HepG2 (cell line): ENCODE results near the gene AMZ1. TPM values are rescaled to one million over a fixed set of nuclear protein-coding genes. Genes with fewer than 3 reads are reported as not detected.

Source experiments
- ARHGAP35 ChIP-seq: sonication (generic); formaldehyde crosslinking; IDR thresholded peaks from 2 replicates; pipeline ENCODE4 v1.9.0; 2022; ENCODE audit warnings: mild to moderate bottlenecking, inconsistent platforms, moderate library complexity, missing genetic modification reagents, borderline replicate concordance
- ATF2 ChIP-seq: sonication (generic); formaldehyde crosslinking; IDR thresholded peaks from 2 replicates; pipeline ENCODE4 v1.4.0; 2020; ENCODE audit warnings: missing genetic modification reagents
- FOXM1 ChIP-seq: sonication (generic); formaldehyde crosslinking; IDR thresholded peaks from 2 replicates; pipeline ENCODE4 v1.5.0; 2020; ENCODE audit warnings: missing genetic modification reagents
- GLI4 ChIP-seq: sonication (generic); formaldehyde crosslinking; IDR thresholded peaks from 2 replicates; pipeline ENCODE4 v1.5.1; 2020; ENCODE audit warnings: missing genetic modification reagents, mild to moderate bottlenecking, moderate library complexity, borderline replicate concordance
- MEIS1 ChIP-seq: sonication (generic); formaldehyde crosslinking; IDR thresholded peaks from 2 replicates; pipeline ENCODE4 v1.9.0; 2021; ENCODE audit warnings: mild to moderate bottlenecking, missing genetic modification reagents, moderate library complexity, borderline replicate concordance
- MIXL1 ChIP-seq: IDR thresholded peaks from 2 replicates; pipeline ENCODE4 v1.6.1; 2016
- MTF1 ChIP-seq: sonication (generic); formaldehyde crosslinking; IDR thresholded peaks from 2 replicates; pipeline ENCODE4 v1.5.0; 2020; ENCODE audit warnings: missing genetic modification reagents
- MYPOP ChIP-seq: sonication (generic); formaldehyde crosslinking; IDR thresholded peaks from 2 replicates; pipeline ENCODE4 v1.8.1; 2023; ENCODE audit warnings: mild to moderate bottlenecking, moderate library complexity, missing genetic modification reagents
- NCOA1 ChIP-seq: sonication (generic); formaldehyde crosslinking; IDR thresholded peaks from 2 replicates; pipeline ENCODE4 v1.9.0; 2021; ENCODE audit warnings: missing genetic modification reagents
- PAF1 ChIP-seq: IDR thresholded peaks from 2 replicates; pipeline ENCODE4 v1.6.1; 2016; ENCODE audit warnings: missing genetic modification reagents, missing compliant biosample characterization
- RELA ChIP-seq: sonication (generic); formaldehyde crosslinking; IDR thresholded peaks from 2 replicates; pipeline ENCODE4 v1.4.0; 2020; ENCODE audit warnings: missing genetic modification reagents
- SMAD3 ChIP-seq: sonication (generic); formaldehyde crosslinking; IDR thresholded peaks from 2 replicates; pipeline ENCODE4 v1.4.0; 2020; ENCODE audit warnings: missing genetic modification reagents
- SP140L ChIP-seq: sonication (generic); formaldehyde crosslinking; IDR thresholded peaks from 2 replicates; pipeline ENCODE4 v1.4.0; 2020; ENCODE audit warnings: missing genetic modification reagents, borderline replicate concordance
- ZNF556 ChIP-seq: sonication (generic); formaldehyde crosslinking; IDR thresholded peaks from 2 replicates; pipeline ENCODE4 v1.4.0; 2020; ENCODE audit warnings: mild to moderate bottlenecking, missing genetic modification reagents, borderline replicate concordance
- ZNF605 ChIP-seq: sonication (generic); formaldehyde crosslinking; IDR thresholded peaks from 2 replicates; pipeline ENCODE4 v1.8.0; 2022; ENCODE audit warnings: mild to moderate bottlenecking, missing genetic modification reagents
- ZNF607 ChIP-seq: sonication (generic); formaldehyde crosslinking; IDR thresholded peaks from 2 replicates; pipeline ENCODE4 v1.5.1; 2020; ENCODE audit warnings: missing genetic modification reagents, mild to moderate bottlenecking, borderline replicate concordance
- ZNF878 ChIP-seq: sonication (generic); formaldehyde crosslinking; IDR thresholded peaks from 2 replicates; pipeline ENCODE4 v1.8.1; 2023; ENCODE audit warnings: mild to moderate bottlenecking, missing genetic modification reagents, moderate library complexity
- polyA plus RNA-seq, 8 experiments: library from polyadenylated mRNA; depleted of rRNA in 3 of 8; stranded (reverse) in 7 of 8; unstranded in 1 of 8; fragments of >200 nt; fragmentation: Illumina TruSeq in 4 of 8; extraction: Trizol in 4 of 8; gene quantifications; 2 replicates each; pipeline versions ENCODE4 v1.2.1 to v1.2.3, GENCODE V29; 2011 to 2016; ENCODE audit warnings: low read depth in 4 of 8, missing spikeins in 1 of 8, mixed read lengths in 1 of 8; ENCODE audit not compliant: insufficient read depth in 1 of 8
- total RNA-seq, 5 experiments: library from RNA; depleted of rRNA; stranded (reverse); fragments of >200 nt; fragmentation: Illumina TruSeq; extraction: Trizol; gene quantifications; 2 replicates each; pipeline ENCODE4 v1.2.3, GENCODE V29; 2016; ENCODE audit warnings: low read depth in 1 of 5
- TF ChIP-seq, protein P1 (sequence below): sonication (generic); formaldehyde crosslinking; IDR thresholded peaks from 2 replicates; pipeline ENCODE4 v1.4.0; 2020; ENCODE audit warnings: low read depth, missing genetic modification reagents
- TF ChIP-seq, protein P2 (sequence below): sonication (generic); formaldehyde crosslinking; IDR thresholded peaks from 2 replicates; pipeline ENCODE4 v1.4.0; 2020; ENCODE audit warnings: missing genetic modification reagents, low read depth, mild to moderate bottlenecking, borderline replicate concordance
- TF ChIP-seq, protein P3 (sequence below): sonication (generic); formaldehyde crosslinking; IDR thresholded peaks from 2 replicates; pipeline ENCODE4 v1.4.0; 2020; ENCODE audit warnings: missing genetic modification reagents

The AMZ1 gene
- total and polyA plus RNA-seq, 2 of the 13 experiments (the other 11 are each of a cell fraction or from before 2014, with no cell fraction given), result 0.03 TPM; not detected in 1

DNA sequence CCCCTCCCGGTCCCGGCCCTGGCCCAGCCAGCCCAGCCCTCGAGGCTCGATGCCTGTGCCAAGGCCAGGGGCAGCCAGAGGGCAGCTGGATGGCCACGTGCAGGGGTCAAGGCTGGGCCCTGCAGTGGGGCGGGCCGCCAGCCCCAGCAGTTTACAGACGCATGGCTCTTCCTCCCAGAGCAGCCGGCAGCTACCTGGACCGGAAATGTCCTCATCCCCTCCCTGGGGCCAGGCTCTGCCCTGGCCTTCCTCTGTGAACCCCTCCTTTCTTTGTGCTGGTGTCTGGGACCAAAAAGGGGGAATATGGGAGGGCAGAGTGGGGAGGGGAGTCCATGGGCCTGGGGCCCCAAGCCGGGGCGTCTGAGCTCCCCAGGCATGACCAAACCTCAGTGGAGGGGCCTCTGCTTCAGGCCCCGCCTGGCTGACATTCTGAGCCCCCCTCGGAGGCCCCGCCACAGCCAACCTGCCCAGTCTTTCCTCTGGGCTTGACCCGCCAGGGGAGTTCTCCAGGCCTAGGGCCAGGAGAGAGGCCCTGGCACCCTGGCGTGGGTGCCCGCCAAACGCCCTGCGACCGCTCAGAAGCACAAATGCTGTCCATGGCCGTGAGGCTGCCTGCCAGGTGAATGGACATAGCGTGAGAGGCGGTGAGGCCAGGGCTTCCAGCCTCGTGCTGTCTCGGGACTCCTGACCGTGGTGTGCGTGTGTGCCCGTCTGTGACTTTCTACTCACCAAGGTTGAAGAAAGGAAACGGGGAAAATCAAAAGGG, 24.7 kb upstream of the AMZ1 start (continued):
- TF ChIP-seq ZNF607 (CRISPR knock-in tag) (peak; percentile 83), FOXM1 (CRISPR knock-in tag) (no peak), ATF2 (CRISPR knock-in tag) (peak; percentile 89; the same call in 1 of the 2 replicates), SMAD3 (CRISPR knock-in tag) (peak; percentile 82; the same call in 1 of the 2 replicates), ARHGAP35 (CRISPR knock-in tag) (peak; percentile 87; the same call in 1 of the 2 replicates), ZNF605 (peak; percentile 98), NCOA1 (no peak), MIXL1 (peak; percentile 79; the same call in 1 of the 2 replicates), SP140L (CRISPR knock-in tag) (no peak), PAF1 (CRISPR knock-in tag) (peak; percentile 68; the same call in 1 of the 2 replicates), MEIS1 (CRISPR knock-in tag) (peak; percentile 90; the same call in 1 of the 2 replicates), RELA (CRISPR knock-in tag) (0 out of 2 replicates have a peak, but pooled peaks have one; percentile 42), ZNF878 (CRISPR knock-in tag) (peak; percentile 98), ZNF556 (CRISPR knock-in tag) (peak; percentile 93; the same call in 1 of the 2 replicates), MTF1 (CRISPR knock-in tag) (no peak), MYPOP (CRISPR knock-in tag) (peak; percentile 93), GLI4 (peak; percentile 96; the same call in 1 of the 2 replicates)
- TF ChIP-seq, protein P1, sequence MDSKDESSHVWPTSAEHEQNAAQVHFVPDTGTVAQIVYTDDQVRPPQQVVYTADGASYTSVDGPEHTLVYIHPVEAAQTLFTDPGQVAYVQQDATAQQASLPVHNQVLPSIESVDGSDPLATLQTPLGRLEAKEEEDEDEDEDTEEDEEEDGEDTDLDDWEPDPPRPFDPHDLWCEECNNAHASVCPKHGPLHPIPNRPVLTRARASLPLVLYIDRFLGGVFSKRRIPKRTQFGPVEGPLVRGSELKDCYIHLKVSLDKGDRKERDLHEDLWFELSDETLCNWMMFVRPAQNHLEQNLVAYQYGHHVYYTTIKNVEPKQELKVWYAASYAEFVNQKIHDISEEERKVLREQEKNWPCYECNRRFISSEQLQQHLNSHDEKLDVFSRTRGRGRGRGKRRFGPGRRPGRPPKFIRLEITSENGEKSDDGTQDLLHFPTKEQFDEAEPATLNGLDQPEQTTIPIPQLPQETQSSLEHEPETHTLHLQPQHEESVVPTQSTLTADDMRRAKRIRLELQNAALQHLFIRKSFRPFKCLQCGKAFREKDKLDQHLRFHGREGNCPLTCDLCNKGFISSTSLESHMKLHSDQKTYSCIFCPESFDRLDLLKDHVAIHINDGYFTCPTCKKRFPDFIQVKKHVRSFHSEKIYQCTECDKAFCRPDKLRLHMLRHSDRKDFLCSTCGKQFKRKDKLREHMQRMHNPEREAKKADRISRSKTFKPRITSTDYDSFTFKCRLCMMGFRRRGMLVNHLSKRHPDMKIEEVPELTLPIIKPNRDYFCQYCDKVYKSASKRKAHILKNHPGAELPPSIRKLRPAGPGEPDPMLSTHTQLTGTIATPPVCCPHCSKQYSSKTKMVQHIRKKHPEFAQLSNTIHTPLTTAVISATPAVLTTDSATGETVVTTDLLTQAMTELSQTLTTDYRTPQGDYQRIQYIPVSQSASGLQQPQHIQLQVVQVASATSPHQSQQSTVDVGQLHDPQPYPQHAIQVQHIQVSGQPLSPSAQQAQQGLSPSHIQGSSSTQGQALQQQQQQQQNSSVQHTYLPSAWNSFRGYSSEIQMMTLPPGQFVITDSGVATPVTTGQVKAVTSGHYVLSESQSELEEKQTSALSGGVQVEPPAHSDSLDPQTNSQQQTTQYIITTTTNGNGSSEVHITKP (CRISPR knock-in tag), result peak; percentile 71
- TF ChIP-seq, protein P2, sequence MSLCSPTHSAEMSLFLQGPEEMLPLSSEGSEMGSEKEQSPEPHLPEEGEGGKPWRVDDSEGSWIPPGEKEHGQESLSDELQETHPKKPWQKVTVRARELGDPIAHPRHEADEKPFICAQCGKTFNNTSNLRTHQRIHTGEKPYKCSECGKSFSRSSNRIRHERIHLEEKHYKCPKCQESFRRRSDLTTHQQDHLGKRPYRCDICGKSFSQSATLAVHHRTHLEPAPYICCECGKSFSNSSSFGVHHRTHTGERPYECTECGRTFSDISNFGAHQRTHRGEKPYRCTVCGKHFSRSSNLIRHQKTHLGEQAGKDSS (CRISPR knock-in tag), result peak; percentile 70; the same call in 1 of the 2 replicates
- TF ChIP-seq, protein P3, sequence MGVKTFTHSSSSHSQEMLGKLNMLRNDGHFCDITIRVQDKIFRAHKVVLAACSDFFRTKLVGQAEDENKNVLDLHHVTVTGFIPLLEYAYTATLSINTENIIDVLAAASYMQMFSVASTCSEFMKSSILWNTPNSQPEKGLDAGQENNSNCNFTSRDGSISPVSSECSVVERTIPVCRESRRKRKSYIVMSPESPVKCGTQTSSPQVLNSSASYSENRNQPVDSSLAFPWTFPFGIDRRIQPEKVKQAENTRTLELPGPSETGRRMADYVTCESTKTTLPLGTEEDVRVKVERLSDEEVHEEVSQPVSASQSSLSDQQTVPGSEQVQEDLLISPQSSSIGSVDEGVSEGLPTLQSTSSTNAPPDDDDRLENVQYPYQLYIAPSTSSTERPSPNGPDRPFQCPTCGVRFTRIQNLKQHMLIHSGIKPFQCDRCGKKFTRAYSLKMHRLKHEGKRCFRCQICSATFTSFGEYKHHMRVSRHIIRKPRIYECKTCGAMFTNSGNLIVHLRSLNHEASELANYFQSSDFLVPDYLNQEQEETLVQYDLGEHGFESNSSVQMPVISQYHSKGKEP (CRISPR knock-in tag), result no peak
